Chondrocyte (in vitro differentiated cells): ENCODE data around the gene MED13L. TPM values are rescaled to one million over a fixed set of nuclear protein-coding genes. Genes with fewer than 3 reads are reported as not detected.

Experiments
- DNase-seq: peaks from one replicate; pipeline ENCODE4 v3.0.0; 2021; ENCODE audit warnings: mixed read lengths, low spot score
- H3K27ac Mint-ChIP-seq: one replicate; pipeline ENCODE4 v1.8.0; 2021; ENCODE audit warnings: mild to moderate bottlenecking, moderate library complexity, mixed read lengths; ENCODE audit not compliant: unreplicated experiment
- H3K27me3 Mint-ChIP-seq: 2 replicates; pipeline ENCODE4 v1.8.0; 2021; ENCODE audit warnings: low read depth, mixed read lengths
- H3K36me3 Mint-ChIP-seq: 2 replicates; pipeline ENCODE4 v1.8.0; 2021; ENCODE audit warnings: low read depth, mixed read lengths
- H3K4me1 Mint-ChIP-seq: 2 replicates; pipeline ENCODE4 v1.8.0; 2021; ENCODE audit warnings: low read depth, mild to moderate bottlenecking, mixed read lengths
- H3K4me3 Mint-ChIP-seq: one replicate; pipeline ENCODE4 v1.8.0; 2021; ENCODE audit warnings: mild to moderate bottlenecking, moderate library complexity, mixed read lengths; ENCODE audit not compliant: unreplicated experiment
- H3K9me3 Mint-ChIP-seq: 2 replicates; pipeline ENCODE4 v1.8.0; 2021; ENCODE audit warnings: low read depth, mixed read lengths
- CTCF ChIP-seq: fragments of 200-600 bp; sonication (generic); IDR thresholded peaks from 2 replicates; pipeline ENCODE4 v1.5.0; 2021; ENCODE audit warnings: antibody characterized with exemption, mild to moderate bottlenecking, moderate library complexity
- total RNA-seq: library from RNA; stranded (reverse); gene quantifications from 3 replicates; pipeline ENCODE4 v1.2.1, GENCODE V29; 2021

Gene MED13L
- total RNA-seq, 1 donor from 2014 or later = 162 TPM

- H3K4me3 Mint-ChIP-seq = no peak overlapping the region
- H3K27me3 Mint-ChIP-seq = no peaks in the 10 kb centered on the region
- no peak overlapping the region for H3K27ac Mint-ChIP-seq
- DNase-seq = no peak
- H3K9me3 Mint-ChIP-seq = no peaks in the 10 kb centered on the region
- H3K36me3 Mint-ChIP-seq = peaks cover 18% of the 10 kb centered on the region
- no peak for TF ChIP-seq CTCF
- peaks cover 9% of the 10 kb centered on the region for H3K4me1 Mint-ChIP-seq
Observed at GRCh38 chr12:115956236-115956635, 321.3 kb downstream of the MED13L start.

- DNase-seq = no peak
- H3K27me3 Mint-ChIP-seq = no peaks in the 10 kb centered on the region
- no peak overlapping the region for H3K27ac Mint-ChIP-seq
- H3K9me3 Mint-ChIP-seq = no peaks in the 10 kb centered on the region
- peaks cover 19% of the 10 kb centered on the region for H3K36me3 Mint-ChIP-seq
- peaks cover 4% of the 10 kb centered on the region for H3K4me1 Mint-ChIP-seq
- TF ChIP-seq CTCF = no peak
- no peak overlapping the region for H3K4me3 Mint-ChIP-seq
Observed at GRCh38 chr12:115953450-115953849, 324.0 kb downstream of the MED13L start.

- Mint-ChIP-seq H3K9me3 (no peaks in the 10 kb centered on the region), H3K27me3 (no peaks in the 10 kb centered on the region), H3K36me3 (peaks cover 18% of the 10 kb centered on the region), H3K27ac (no peak overlapping the region), H3K4me3 (no peak overlapping the region), H3K4me1 (peaks cover 4% of the 10 kb centered on the region)
- no peak for TF ChIP-seq CTCF
- no peak for DNase-seq
Observed at GRCh38 chr12:115953031-115953430, 324.5 kb downstream of the MED13L start.

- TF ChIP-seq CTCF = no peak
- Mint-ChIP-seq H3K9me3 (no peaks in the 10 kb centered on the region), H3K27me3 (no peaks in the 10 kb centered on the region), H3K4me3 (no peak overlapping the region), H3K36me3 (peaks cover 13% of the 10 kb centered on the region), H3K27ac (no peak overlapping the region), H3K4me1 (peaks cover 4% of the 10 kb centered on the region)
- DNase-seq = no peak
Observed at GRCh38 chr12:115950959-115951358, 326.5 kb downstream of the MED13L start.

- H3K9me3 Mint-ChIP-seq = no peaks in the 10 kb centered on the region
- peaks cover 13% of the 10 kb centered on the region for H3K36me3 Mint-ChIP-seq
- no peaks in the 10 kb centered on the region for H3K27me3 Mint-ChIP-seq
- H3K4me3 Mint-ChIP-seq = no peak overlapping the region
- DNase-seq = no peak
- H3K4me1 Mint-ChIP-seq = peaks cover 4% of the 10 kb centered on the region
- H3K27ac Mint-ChIP-seq = peak overlapping the region; percentile 34
- no peak for TF ChIP-seq CTCF
Observed at GRCh38 chr12:115949675-115950074, 327.8 kb downstream of the MED13L start.
